Fibroblast of the aortic adventitia (primary cell): ENCODE measurements around the gene GCLC. TPM values are rescaled to one million over a fixed set of nuclear protein-coding genes. Genes with fewer than 3 reads are reported as not detected.
A peak's percentile ranks its signal among the peaks of the same experiment; 100 is the strongest.

ENCODE experiments used
- DNase-seq: peaks from one replicate; pipeline ENCODE4 v3.0.0-alpha.2; 2010; ENCODE audit warnings: low read depth
- H3K4me3 ChIP-seq: 2 replicates; pipeline ENCODE4 v1.5.1; 2011; ENCODE audit warnings: low read depth, mild to moderate bottlenecking, control low read depth, low read length, moderate library complexity
- CTCF ChIP-seq: IDR thresholded peaks from 2 replicates; pipeline ENCODE4 v1.5.1; 2011; ENCODE audit warnings: mild to moderate bottlenecking, low read length, control low read depth, inconsistent platforms; ENCODE audit not compliant: insufficient read depth
- total RNA-seq: library from RNA; depleted of rRNA; stranded (reverse); fragments of >200 nt; gene quantifications from 2 replicates; pipeline ENCODE4 v1.2.3, GENCODE V29; 2012; ENCODE audit warnings: low replicate concordance

The GCLC gene
- total RNA-seq, 1 donor, result 21.1 TPM

- no peak for TF ChIP-seq CTCF
- peak; percentile 35 for DNase-seq
- no peak overlapping the region for H3K4me3 ChIP-seq
These were observed 1.4 kb upstream of the GCLC start for GRCh38 chr6:53546281-53546680.

- DNase-seq, result peak; percentile 27
- H3K4me3 ChIP-seq, result peak overlapping the region; percentile 93
These were observed 758 bp downstream of the GCLC start for GRCh38 chr6:53544217-53544469.

GRCh38 chr6:53543359-53544216 lies 1.3 kb downstream of the GCLC start:
- DNase-seq, result peak; percentile 33
- H3K4me3 ChIP-seq, result peak overlapping the region; percentile 93
- no peak for TF ChIP-seq CTCF

More at GRCh38 chr6:53544217-53544469, 758 bp downstream of the GCLC start:
- no peak for TF ChIP-seq CTCF

- H3K4me3 ChIP-seq, result no peak overlapping the region
- no peak for TF ChIP-seq CTCF
- DNase-seq, result no peak
These were observed 3.0 kb downstream of the GCLC start for GRCh38 chr6:53541900-53542299.

- no peak overlapping the region for H3K4me3 ChIP-seq
- no peak for DNase-seq
- TF ChIP-seq CTCF, result no peak
These were observed 4.7 kb downstream of the GCLC start for GRCh38 chr6:53540129-53540692.

- H3K4me3 ChIP-seq, result no peak overlapping the region
- TF ChIP-seq CTCF, result no peak
- DNase-seq, result no peak
These were observed 5.3 kb downstream of the GCLC start for GRCh38 chr6:53539561-53539960.
